ENCODE measurements around the gene LAMA2. TPM values are rescaled to one million over a fixed set of nuclear protein-coding genes. Genes with fewer than 3 reads are reported as not detected.
A peak's percentile ranks its signal among the peaks of the same experiment; 100 is the strongest.

The LAMA2 gene
- total and polyA plus RNA-seq, 2 donors (not counting 1 experiment from before 2014, with no cell fraction given): 19.5 to 67.5 TPM

DNA sequence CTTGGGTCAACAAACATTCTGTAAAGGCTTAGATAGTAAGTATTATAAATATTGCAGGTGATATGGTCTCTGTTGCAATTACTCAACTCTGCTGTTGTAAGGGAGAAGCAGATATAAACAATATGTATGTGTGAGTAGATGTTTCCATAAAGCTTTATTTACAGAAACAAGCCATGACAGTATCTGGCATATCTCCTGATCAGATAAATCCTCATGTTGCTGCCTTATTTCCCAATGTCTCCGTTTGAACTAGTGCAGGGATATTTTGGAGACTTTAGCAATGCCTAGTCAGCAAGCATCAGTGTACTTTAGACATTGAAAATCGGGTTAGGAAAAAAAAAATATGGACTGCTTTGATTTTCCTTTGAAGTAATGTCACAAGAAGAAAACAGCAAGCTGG is 96.1 kb downstream of the LAMA2 start:
- no peak overlapping the region for H3K27ac ChIP-seq (ENCODE audit: insufficient read depth, low read length)

DNA sequence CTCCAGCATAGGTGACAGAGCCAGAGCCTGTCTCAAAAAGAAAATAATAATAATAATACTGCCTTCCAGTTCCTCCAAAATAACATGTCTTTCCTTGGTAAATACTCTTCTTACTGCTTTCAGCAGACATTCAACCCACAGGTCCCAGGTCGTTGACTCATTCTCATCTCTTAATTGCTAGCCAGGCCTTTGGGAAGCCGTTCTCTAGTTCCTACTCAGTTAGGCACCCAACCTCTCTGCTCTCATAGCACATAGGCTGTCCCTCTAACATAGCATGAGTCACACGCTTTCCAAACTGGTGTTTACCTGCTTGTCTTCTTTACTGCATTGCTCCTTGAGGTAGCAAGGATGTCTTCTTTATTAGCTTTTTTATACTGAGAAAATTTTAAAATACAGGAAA is 98.8 kb downstream of the LAMA2 start:
- Histone ChIP-seq H3K9ac (ENCODE audit: insufficient read depth, low read length) (no peak overlapping the region), H4K20me1 (ENCODE audit: control insufficient read depth, extremely low read depth, insufficient read depth, low read length) (no peaks in the 10 kb centered on the region), H3K36me3 (ENCODE audit: control insufficient read depth, insufficient read depth, low read length) (no peaks in the 10 kb centered on the region), H3K4me3 (replicated peaks in 1 of 4; ENCODE audit: control extremely low read depth in 1 of 4, insufficient read depth in 1 of 4, low read depth in 3 of 4, low read length in 4 of 4) (no peak overlapping the region), H2AFZ (ENCODE audit: low read length) (no peak overlapping the region), H3K79me2 (ENCODE audit: control insufficient read depth, insufficient read depth, low read length) (no peaks in the 10 kb centered on the region), H3K4me2 (ENCODE audit: extremely low read depth, insufficient read depth, low read length) (no peak overlapping the region), H3K27me3 (ENCODE audit: control insufficient read depth, insufficient read depth, low read length) (no peaks in the 10 kb centered on the region), H3K4me1 (ENCODE audit: control insufficient read depth, extremely low read depth, insufficient read depth, low read length) (no peaks in the 10 kb centered on the region), H3K27ac (ENCODE audit: insufficient read depth, low read length) (no peak overlapping the region), H3K9me3 (ENCODE audit: control insufficient read depth, insufficient read depth, low read depth, low read length) (no peaks in the 10 kb centered on the region)
- DNase-seq (ENCODE audit: low read depth in 2 of 2): no peak
- TF ChIP-seq, protein P1, sequence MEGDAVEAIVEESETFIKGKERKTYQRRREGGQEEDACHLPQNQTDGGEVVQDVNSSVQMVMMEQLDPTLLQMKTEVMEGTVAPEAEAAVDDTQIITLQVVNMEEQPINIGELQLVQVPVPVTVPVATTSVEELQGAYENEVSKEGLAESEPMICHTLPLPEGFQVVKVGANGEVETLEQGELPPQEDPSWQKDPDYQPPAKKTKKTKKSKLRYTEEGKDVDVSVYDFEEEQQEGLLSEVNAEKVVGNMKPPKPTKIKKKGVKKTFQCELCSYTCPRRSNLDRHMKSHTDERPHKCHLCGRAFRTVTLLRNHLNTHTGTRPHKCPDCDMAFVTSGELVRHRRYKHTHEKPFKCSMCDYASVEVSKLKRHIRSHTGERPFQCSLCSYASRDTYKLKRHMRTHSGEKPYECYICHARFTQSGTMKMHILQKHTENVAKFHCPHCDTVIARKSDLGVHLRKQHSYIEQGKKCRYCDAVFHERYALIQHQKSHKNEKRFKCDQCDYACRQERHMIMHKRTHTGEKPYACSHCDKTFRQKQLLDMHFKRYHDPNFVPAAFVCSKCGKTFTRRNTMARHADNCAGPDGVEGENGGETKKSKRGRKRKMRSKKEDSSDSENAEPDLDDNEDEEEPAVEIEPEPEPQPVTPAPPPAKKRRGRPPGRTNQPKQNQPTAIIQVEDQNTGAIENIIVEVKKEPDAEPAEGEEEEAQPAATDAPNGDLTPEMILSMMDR (conservative IDR thresholded peaks at IDR 0.05 in 1 of 2, IDR thresholded peaks at IDR 0.05 in 1 of 2; ENCODE audit: low read depth in 1 of 2, low read length in 2 of 2): no peak
- no peak for TF ChIP-seq EZH2 (IDR thresholded peaks at IDR 0.05; ENCODE audit: low read length, missing control alignments)

More for the DNA sequence above, 96.1 kb downstream of the LAMA2 start:
- Histone ChIP-seq H3K27me3 (ENCODE audit: control insufficient read depth, insufficient read depth, low read length) (no peaks in the 10 kb centered on the region), H3K9me3 (ENCODE audit: control insufficient read depth, insufficient read depth, low read depth, low read length) (no peaks in the 10 kb centered on the region), H3K4me2 (ENCODE audit: extremely low read depth, insufficient read depth, low read length) (no peak overlapping the region), H3K79me2 (ENCODE audit: control insufficient read depth, insufficient read depth, low read length) (no peaks in the 10 kb centered on the region), H3K4me3 (replicated peaks in 1 of 4; ENCODE audit: control extremely low read depth in 1 of 4, insufficient read depth in 1 of 4, low read depth in 3 of 4, low read length in 4 of 4) (no peak overlapping the region), H3K4me1 (ENCODE audit: control insufficient read depth, extremely low read depth, insufficient read depth, low read length) (no peaks in the 10 kb centered on the region), H4K20me1 (ENCODE audit: control insufficient read depth, extremely low read depth, insufficient read depth, low read length) (no peaks in the 10 kb centered on the region), H3K36me3 (ENCODE audit: control insufficient read depth, insufficient read depth, low read length) (no peaks in the 10 kb centered on the region), H3K9ac (ENCODE audit: insufficient read depth, low read length) (no peak overlapping the region), H2AFZ (ENCODE audit: low read length) (no peak overlapping the region)
- TF ChIP-seq, protein P1 (conservative IDR thresholded peaks at IDR 0.05 in 1 of 2, IDR thresholded peaks at IDR 0.05 in 1 of 2; ENCODE audit: low read depth in 1 of 2, low read length in 2 of 2): no peak
- TF ChIP-seq EZH2 (IDR thresholded peaks at IDR 0.05; ENCODE audit: low read length, missing control alignments): no peak
- peak in 1 of 2 donors; percentile 72 for DNase-seq (ENCODE audit: low read depth in 2 of 2)

DNA sequence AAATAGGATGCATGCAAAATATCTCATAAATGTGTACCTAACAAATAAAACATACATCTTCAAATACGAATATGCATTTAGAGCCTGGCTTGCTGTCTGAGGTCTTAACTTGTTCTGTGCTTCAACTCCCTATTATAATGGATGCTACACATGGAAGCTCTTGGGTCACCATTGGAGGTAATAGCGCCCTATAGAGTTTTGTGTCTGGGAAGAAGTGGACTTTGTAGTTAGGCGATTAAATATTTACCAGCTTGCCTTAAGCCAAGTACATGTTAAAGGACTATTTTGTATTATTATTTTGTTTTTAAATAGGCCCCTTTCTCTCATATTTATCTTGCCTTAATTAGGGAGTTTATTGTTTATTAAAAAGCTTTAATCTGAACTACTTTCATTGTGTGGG is 107.4 kb downstream of the LAMA2 start:
- Histone ChIP-seq H3K9me3 (ENCODE audit: control insufficient read depth, insufficient read depth, low read depth, low read length) (no peaks in the 10 kb centered on the region), H3K79me2 (ENCODE audit: control insufficient read depth, insufficient read depth, low read length) (no peaks in the 10 kb centered on the region), H4K20me1 (ENCODE audit: control insufficient read depth, extremely low read depth, insufficient read depth, low read length) (no peaks in the 10 kb centered on the region), H3K9ac (ENCODE audit: insufficient read depth, low read length) (no peak overlapping the region), H2AFZ (ENCODE audit: low read length) (no peak overlapping the region), H3K27ac (ENCODE audit: insufficient read depth, low read length) (no peak overlapping the region), H3K36me3 (ENCODE audit: control insufficient read depth, insufficient read depth, low read length) (no peaks in the 10 kb centered on the region), H3K4me1 (ENCODE audit: control insufficient read depth, extremely low read depth, insufficient read depth, low read length) (no peaks in the 10 kb centered on the region), H3K27me3 (ENCODE audit: control insufficient read depth, insufficient read depth, low read length) (no peaks in the 10 kb centered on the region), H3K4me2 (ENCODE audit: extremely low read depth, insufficient read depth, low read length) (no peak overlapping the region), H3K4me3 (replicated peaks in 1 of 4; ENCODE audit: control extremely low read depth in 1 of 4, insufficient read depth in 1 of 4, low read depth in 3 of 4, low read length in 4 of 4) (no peak overlapping the region)
- no peak for DNase-seq (ENCODE audit: low read depth in 2 of 2)
- TF ChIP-seq EZH2 (IDR thresholded peaks at IDR 0.05; ENCODE audit: low read length, missing control alignments): no peak
- TF ChIP-seq, protein P1 (conservative IDR thresholded peaks at IDR 0.05 in 1 of 2, IDR thresholded peaks at IDR 0.05 in 1 of 2; ENCODE audit: low read depth in 1 of 2, low read length in 2 of 2): no peak

Measured in fibroblast of lung (primary cell).